Measurements from ENCODE around the gene MOCS1.
A peak's percentile ranks its signal among the peaks of the same experiment; 100 is the strongest.

The MOCS1 gene

GRCh38 chr6:39893286-39893685, 41.0 kb downstream of the MOCS1 start:
- ChIA-PET POLR2A (no interaction called here), CTCF (interaction anchor here (0.5 to 6.0 kb wide), 22 partner anchors 12 to 1144 kb away, joined by 3 to 49 read pairs (median 4); no protein-coding TSS in a partner anchor)
- H3K4me3 ChIP-seq (ENCODE audit: low read depth, low read length) = no peak overlapping the region
- no peaks in the 10 kb centered on the region for H3K4me1 ChIP-seq (ENCODE audit: control insufficient read depth, insufficient read depth, low read length)
- peaks cover 0 to 6% of the 10 kb centered on the region in 2 experiments; a peak in 2 of 3 replicates for H3K36me3 ChIP-seq (ENCODE audit: control insufficient read depth in 2 of 2, insufficient read depth in 1 of 2, low read length in 2 of 2)
- no peak overlapping the region for H3K27ac ChIP-seq (ENCODE audit: extremely low read depth, low read depth, low read length)
- no peaks in the 10 kb centered on the region for H3K9me3 ChIP-seq (ENCODE audit: control insufficient read depth, insufficient read depth, low read depth, low read length)
- TF ChIP-seq ZNF324 (tag by site-specific recombination; IDR thresholded peaks at IDR 0.05) (no peak), ZNF133 (tag by site-specific recombination; IDR thresholded peaks at IDR 0.05) (no peak), ZNF660 (tag by site-specific recombination; IDR thresholded peaks at IDR 0.05) (no peak), ZNF677 (tag by site-specific recombination; IDR thresholded peaks at IDR 0.05) (no peak), SCRT1 (tag by site-specific recombination; IDR thresholded peaks at IDR 0.05; ENCODE audit: borderline replicate concordance) (no peak), ZSCAN30 (tag by site-specific recombination; IDR thresholded peaks at IDR 0.05) (no peak), MEIS1 (CRISPR knock-in tag; IDR thresholded peaks at IDR 0.05; ENCODE audit: borderline replicate concordance) (no peak)
- TF ChIP-seq, protein P1, sequence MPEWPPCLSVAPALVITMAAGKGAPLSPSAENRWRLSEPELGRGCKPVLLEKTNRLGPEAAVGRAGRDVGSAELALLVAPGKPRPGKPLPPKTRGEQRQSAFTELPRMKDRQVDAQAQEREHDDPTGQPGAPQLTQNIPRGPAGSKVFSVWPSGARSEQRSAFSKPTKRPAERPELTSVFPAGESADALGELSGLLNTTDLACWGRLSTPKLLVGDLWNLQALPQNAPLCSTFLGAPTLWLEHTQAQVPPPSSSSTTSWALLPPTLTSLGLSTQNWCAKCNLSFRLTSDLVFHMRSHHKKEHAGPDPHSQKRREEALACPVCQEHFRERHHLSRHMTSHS (tag by site-specific recombination; IDR thresholded peaks at IDR 0.05) = no peak
- TF ChIP-seq, protein P2, sequence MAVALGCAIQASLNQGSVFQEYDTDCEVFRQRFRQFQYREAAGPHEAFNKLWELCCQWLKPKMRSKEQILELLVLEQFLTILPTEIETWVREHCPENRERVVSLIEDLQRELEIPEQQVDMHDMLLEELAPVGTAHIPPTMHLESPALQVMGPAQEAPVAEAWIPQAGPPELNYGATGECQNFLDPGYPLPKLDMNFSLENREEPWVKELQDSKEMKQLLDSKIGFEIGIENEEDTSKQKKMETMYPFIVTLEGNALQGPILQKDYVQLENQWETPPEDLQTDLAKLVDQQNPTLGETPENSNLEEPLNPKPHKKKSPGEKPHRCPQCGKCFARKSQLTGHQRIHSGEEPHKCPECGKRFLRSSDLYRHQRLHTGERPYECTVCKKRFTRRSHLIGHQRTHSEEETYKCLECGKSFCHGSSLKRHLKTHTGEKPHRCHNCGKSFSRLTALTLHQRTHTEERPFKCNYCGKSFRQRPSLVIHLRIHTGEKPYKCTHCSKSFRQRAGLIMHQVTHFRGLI (tag by site-specific recombination; IDR thresholded peaks at IDR 0.05) = no peak

GRCh38 chr6:39892490-39893129, 41.7 kb downstream of the MOCS1 start:
- Histone ChIP-seq H3K4me1 (ENCODE audit: control insufficient read depth, insufficient read depth, low read length) (no peaks in the 10 kb centered on the region), H3K4me3 (ENCODE audit: low read depth, low read length) (no peak overlapping the region), H3K9me3 (ENCODE audit: control insufficient read depth, insufficient read depth, low read depth, low read length) (no peaks in the 10 kb centered on the region), H3K27ac (ENCODE audit: extremely low read depth, low read depth, low read length) (no peak overlapping the region), H3K36me3 (ENCODE audit: control insufficient read depth in 2 of 2, insufficient read depth in 1 of 2, low read length in 2 of 2) (peaks cover 0 to 6% of the 10 kb centered on the region in 2 experiments; a peak in 2 of 3 replicates)
- POLR2A ChIA-PET = no interaction called here
- CTCF ChIA-PET = interaction anchor here (0.5 to 6.0 kb wide), 16 partner anchors 12 to 645 kb away, joined by 3 to 49 read pairs (median 4); no protein-coding TSS in a partner anchor
- no peak for TF ChIP-seq ZNF510 (tag by site-specific recombination; IDR thresholded peaks at IDR 0.05; ENCODE audit: insufficient replicate concordance)
- no peak for TF ChIP-seq ZBTB44 (tag by site-specific recombination; IDR thresholded peaks at IDR 0.05)
- no peak for TF ChIP-seq ZFP37 (tag by site-specific recombination; IDR thresholded peaks at IDR 0.05)
- no peak for TF ChIP-seq ZNF274 (IDR thresholded peaks at IDR 0.05; ENCODE audit: low read length)
- no peak for TF ChIP-seq ZNF274 (tag by site-specific recombination; IDR thresholded peaks at IDR 0.05; ENCODE audit: borderline replicate concordance)
- TF ChIP-seq ZNF670 (tag by site-specific recombination; IDR thresholded peaks at IDR 0.05; ENCODE audit: low read depth) = no peak
- no peak for TF ChIP-seq ZNF350 (tag by site-specific recombination; IDR thresholded peaks at IDR 0.05)
- no peak for TF ChIP-seq ZNF624 (tag by site-specific recombination; IDR thresholded peaks at IDR 0.05)
- TF ChIP-seq CTCF (tag by site-specific recombination; IDR thresholded peaks at IDR 0.05) = peak; percentile 66
- TF ChIP-seq ZNF148 (tag by site-specific recombination; IDR thresholded peaks at IDR 0.05; ENCODE audit: borderline replicate concordance) = no peak
- TF ChIP-seq ZNF654 (tag by site-specific recombination; IDR thresholded peaks at IDR 0.05; ENCODE audit: low read depth) = peak; percentile 54
- TF ChIP-seq ZBTB1 (tag by site-specific recombination; IDR thresholded peaks at IDR 0.05) = no peak
- no peak for TF ChIP-seq FEZF1 (tag by site-specific recombination; IDR thresholded peaks at IDR 0.05)
- TF ChIP-seq, protein P3, sequence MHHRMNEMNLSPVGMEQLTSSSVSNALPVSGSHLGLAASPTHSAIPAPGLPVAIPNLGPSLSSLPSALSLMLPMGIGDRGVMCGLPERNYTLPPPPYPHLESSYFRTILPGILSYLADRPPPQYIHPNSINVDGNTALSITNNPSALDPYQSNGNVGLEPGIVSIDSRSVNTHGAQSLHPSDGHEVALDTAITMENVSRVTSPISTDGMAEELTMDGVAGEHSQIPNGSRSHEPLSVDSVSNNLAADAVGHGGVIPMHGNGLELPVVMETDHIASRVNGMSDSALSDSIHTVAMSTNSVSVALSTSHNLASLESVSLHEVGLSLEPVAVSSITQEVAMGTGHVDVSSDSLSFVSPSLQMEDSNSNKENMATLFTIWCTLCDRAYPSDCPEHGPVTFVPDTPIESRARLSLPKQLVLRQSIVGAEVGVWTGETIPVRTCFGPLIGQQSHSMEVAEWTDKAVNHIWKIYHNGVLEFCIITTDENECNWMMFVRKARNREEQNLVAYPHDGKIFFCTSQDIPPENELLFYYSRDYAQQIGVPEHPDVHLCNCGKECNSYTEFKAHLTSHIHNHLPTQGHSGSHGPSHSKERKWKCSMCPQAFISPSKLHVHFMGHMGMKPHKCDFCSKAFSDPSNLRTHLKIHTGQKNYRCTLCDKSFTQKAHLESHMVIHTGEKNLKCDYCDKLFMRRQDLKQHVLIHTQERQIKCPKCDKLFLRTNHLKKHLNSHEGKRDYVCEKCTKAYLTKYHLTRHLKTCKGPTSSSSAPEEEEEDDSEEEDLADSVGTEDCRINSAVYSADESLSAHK (tag by site-specific recombination; IDR thresholded peaks at IDR 0.05) = peak; percentile 67; the same call in 1 of the 2 replicates
- no peak for TF ChIP-seq SCRT1 (tag by site-specific recombination; IDR thresholded peaks at IDR 0.05; ENCODE audit: borderline replicate concordance)
